H7 (cell line): Measurements from ENCODE around the gene AHRR. TPM values are rescaled to one million over a fixed set of nuclear protein-coding genes. Genes with fewer than 3 reads are reported as not detected.
A peak's percentile ranks its signal among the peaks of the same experiment; 100 is the strongest.
"Not testable (repeated sequence)": the region's sequence is repeated elsewhere in the genome, so short reads cannot be mapped to it uniquely, and the experiment has no call there.

Source experiments
- DNase-seq: peaks from one replicate; pipeline ENCODE4 v3.0.0; 2012
- H3K27me3 ChIP-seq: 2 replicates; pipeline ENCODE4 v1.6.0; 2011; ENCODE audit warnings: mild to moderate bottlenecking, low read length; ENCODE audit not compliant: control insufficient read depth, insufficient read depth
- H3K36me3 ChIP-seq: replicated peaks from 2 replicates; pipeline ENCODE4 v1.5.1; 2011; ENCODE audit warnings: low read length; ENCODE audit not compliant: control insufficient read depth, insufficient read depth
- H3K4me3 ChIP-seq: 2 replicates; pipeline ENCODE4 v1.5.1; 2011; ENCODE audit warnings: low read depth, mild to moderate bottlenecking, control low read depth, low read length, moderate library complexity; ENCODE audit not compliant: insufficient read depth
- total RNA-seq: library from RNA; depleted of rRNA; stranded (reverse); fragments of >200 nt; shearing (Covaris generic); gene quantifications from 2 replicates; pipeline ENCODE4 v1.2.3, GENCODE V29; 2014; rRNA removed

The AHRR gene
- total RNA-seq, result 0.74 and 1.4 TPM in 2 replicates

- H3K36me3 ChIP-seq, result no peaks in the 10 kb centered on the region
- H3K27me3 ChIP-seq, result peaks cover 52% of the 10 kb centered on the region
- peak within 1 kb of the TSS; percentile 51 for H3K4me3 ChIP-seq
- DNase-seq, result peak; percentile 99
Observed at GRCh38 chr5:321230-321725, at the start of gene AHRR. TSS of gene AHRR (plus strand) at chr5:321714. CDS start at chr5:343903, 22,189 bp downstream.

- H3K36me3 ChIP-seq, DNase-seq, H3K27me3 ChIP-seq: not testable (repeated sequence)
- peak overlapping the region; percentile 94 for H3K4me3 ChIP-seq
Observed at GRCh38 chr5:271828-272167, 49.7 kb upstream of the AHRR start.

DNA sequence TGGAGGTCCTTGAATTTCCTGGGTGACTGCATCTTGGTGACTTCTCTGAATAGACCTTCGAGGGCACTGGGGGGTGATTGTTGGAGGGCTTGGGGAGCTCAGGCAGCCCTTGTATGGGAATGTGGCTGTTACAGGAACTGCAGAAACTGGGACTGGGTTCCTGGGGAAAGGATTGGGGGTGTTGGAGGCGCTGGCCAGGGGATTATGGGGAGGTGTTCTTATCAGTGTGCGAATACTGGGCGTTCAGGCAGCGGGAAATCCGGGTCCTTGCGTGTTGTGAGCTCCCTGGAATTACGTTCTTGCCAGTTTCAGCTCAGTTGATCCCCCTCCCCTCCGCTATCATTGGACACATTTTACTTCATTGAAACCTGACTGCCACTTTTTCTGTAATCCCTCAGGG, 48.4 kb upstream of the AHRR start:
- not testable (repeated sequence) for H3K36me3 ChIP-seq, DNase-seq, H3K27me3 ChIP-seq, H3K4me3 ChIP-seq

DNA sequence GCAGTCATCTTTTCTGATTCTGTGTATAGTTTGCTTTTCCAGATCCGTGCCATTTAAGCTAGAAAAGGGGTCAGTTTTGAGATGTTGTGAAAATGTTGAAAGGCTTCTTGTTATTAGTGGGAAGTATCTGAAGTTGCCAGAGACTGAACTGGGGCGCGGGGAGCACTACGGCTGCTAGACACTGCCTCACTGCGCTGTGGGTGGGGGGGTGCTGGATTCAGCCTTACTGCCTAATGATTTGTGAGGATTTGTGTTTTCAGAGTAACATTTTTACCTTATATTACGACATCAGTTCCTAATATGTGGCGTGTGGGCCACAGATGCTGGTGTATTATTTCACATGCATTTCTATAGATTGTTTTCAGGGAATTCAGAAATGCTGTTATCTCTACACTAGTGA, 48.0 kb upstream of the AHRR start:
- not testable (repeated sequence) for DNase-seq, H3K36me3 ChIP-seq, H3K27me3 ChIP-seq, H3K4me3 ChIP-seq

DNA sequence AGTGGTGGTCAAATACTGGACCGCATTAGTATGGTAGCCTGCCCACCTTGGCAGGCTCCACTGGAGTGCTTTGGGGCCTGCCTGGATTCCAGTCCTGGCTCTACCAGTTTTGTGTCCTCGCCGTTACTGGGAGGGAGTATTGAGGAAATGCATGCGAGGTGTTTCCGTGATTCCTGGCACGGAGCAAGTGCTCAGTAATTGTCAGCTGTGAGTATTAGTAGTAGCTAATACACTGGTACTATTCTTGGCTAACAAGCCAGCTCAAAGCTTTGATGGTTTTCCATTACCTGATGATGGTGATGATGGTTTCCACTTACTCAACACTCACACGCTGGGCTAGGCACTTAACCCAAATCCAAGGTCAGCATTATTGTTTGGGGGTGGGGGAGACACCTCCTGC, 47.2 kb upstream of the AHRR start:
- not testable (repeated sequence) for H3K36me3 ChIP-seq, DNase-seq, H3K4me3 ChIP-seq, H3K27me3 ChIP-seq

DNA sequence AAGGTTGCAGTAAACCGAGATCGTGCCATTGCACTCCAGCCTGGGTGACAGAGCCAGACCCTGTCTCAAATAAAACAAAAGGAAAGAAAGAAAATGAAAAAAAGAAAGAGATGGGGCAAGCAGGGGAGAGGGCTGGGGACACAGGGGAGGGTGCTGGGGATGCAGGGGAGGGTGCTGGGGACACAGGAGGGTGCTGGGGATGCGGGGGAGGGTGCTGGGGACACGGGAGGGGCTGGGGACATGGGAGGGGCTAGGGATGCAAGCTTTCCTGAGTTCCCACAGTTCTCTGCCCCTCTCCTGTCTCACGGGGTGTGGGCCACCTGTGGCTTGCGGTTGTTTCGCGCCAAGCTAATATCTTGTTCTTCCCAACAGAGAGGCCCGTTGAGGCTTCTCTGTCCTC, 42.9 kb upstream of the AHRR start:
- no peak overlapping the region for H3K4me3 ChIP-seq
- no peak for DNase-seq
- peaks cover 6% of the 10 kb centered on the region for H3K36me3 ChIP-seq
- no peaks in the 10 kb centered on the region for H3K27me3 ChIP-seq

- not testable (repeated sequence) for DNase-seq, H3K4me3 ChIP-seq, H3K36me3 ChIP-seq, H3K27me3 ChIP-seq
Observed at GRCh38 chr5:279051-279665, 42.4 kb upstream of the AHRR start.

GRCh38 chr5:285991-286557, 35.4 kb upstream of the AHRR start:
- no peak for DNase-seq
- H3K4me3 ChIP-seq, result no peak overlapping the region
- H3K36me3 ChIP-seq, result peaks cover 1% of the 10 kb centered on the region
- H3K27me3 ChIP-seq, result no peaks in the 10 kb centered on the region

- H3K36me3 ChIP-seq, H3K27me3 ChIP-seq, DNase-seq, H3K4me3 ChIP-seq: not testable (repeated sequence)
Observed at GRCh38 chr5:290200-290599, 31.3 kb upstream of the AHRR start.

DNA sequence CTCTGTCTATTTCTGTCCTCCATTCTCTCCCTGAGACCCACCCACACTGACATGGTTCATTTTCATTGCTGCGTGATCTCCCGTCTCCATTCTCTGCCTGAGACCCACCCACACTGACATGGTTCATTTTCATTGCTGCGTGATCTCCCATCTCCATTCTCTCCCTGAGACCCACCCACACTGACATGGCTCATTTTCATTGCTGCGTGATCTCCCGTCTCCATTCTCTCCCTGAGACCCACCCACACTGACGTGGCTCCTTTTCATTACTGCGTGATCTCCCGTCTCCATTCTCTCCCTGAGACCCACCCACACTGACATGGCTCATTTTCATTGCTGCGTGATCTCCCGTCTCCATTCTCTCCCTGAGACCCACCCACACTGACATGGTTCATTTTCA, 30.2 kb upstream of the AHRR start:
- not testable (repeated sequence) for DNase-seq, H3K27me3 ChIP-seq, H3K36me3 ChIP-seq, H3K4me3 ChIP-seq

DNA sequence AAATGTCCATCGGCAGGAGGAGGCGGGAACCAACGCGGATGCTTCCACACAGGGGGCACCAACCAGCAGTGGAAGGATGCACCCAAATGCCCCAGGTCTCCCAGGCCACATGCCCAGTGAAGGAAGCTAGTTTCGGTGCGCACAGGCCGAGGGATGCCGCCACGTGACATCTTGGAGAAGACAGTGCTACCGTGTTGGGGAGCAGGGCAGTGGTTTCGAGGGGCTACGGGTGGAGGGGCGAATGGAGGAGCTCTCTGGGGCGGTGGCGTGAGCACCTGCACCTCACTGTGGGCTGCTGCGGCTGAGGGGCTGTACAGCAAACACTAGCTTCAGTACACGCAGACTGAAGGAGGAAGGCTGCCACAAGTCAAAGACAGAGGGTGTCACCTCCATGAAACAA, 26.7 kb upstream of the AHRR start:
- H3K4me3 ChIP-seq, DNase-seq: not testable (repeated sequence)

DNA sequence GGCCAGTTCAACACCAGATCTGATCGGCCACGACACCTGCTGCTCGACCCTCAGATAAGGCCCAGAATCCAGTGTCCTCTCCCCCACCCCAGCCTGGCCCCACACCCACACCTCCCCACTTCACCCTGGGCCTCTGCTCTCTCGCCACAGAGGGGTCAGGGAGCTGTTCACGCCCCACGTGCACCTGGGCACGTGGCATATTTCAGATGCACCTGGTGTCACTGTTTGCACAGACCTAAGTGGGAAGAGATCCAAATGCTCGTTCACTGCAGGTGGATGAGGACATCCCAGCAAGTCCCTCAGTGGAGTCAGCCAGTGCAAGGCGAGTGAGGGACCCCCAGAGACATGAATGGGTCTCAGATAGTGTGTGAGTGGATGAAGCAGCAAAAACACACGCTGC, 25.3 kb upstream of the AHRR start:
- not testable (repeated sequence) for DNase-seq, H3K27me3 ChIP-seq, H3K4me3 ChIP-seq, H3K36me3 ChIP-seq

More for the DNA sequence above, 26.7 kb upstream of the AHRR start:
- not testable (repeated sequence) for H3K36me3 ChIP-seq, H3K27me3 ChIP-seq

- H3K36me3 ChIP-seq, DNase-seq: not testable (repeated sequence)
Observed at GRCh38 chr5:296954-297353, 24.6 kb upstream of the AHRR start.

DNA sequence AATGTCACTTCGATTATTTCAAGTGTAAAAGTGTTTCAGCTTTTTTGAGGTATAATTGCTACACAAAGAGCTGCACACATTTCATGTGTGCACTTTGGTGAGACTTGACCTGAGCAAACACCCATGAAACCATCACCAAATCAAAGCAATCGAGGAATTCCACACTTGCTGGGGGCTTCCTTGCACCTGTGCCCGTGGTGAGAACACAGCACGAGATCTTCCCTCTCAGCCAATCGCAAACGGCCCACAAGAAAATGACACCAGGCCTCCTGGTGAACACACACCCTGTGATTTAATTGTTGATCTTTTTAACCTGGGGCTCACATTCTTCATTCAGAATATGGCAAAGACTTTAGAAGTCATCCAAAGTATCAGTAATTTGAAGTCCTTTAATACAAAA, 24.1 kb upstream of the AHRR start:
- not testable (repeated sequence) for H3K36me3 ChIP-seq, H3K4me3 ChIP-seq, DNase-seq, H3K27me3 ChIP-seq

More at GRCh38 chr5:296954-297353, 24.6 kb upstream of the AHRR start:
- H3K4me3 ChIP-seq, H3K27me3 ChIP-seq: not testable (repeated sequence)

GRCh38 chr5:297991-298736, 23.4 kb upstream of the AHRR start:
- H3K4me3 ChIP-seq, H3K27me3 ChIP-seq, H3K36me3 ChIP-seq: not testable (repeated sequence)
- DNase-seq, result peak; percentile 58
